OCI-LY1 (cell line): Measurements from ENCODE around the gene FGF4.

Experiments
- H2AFZ ChIP-seq: fragments of 200-600 bp; sonication (generic), shearing (Covaris generic); 2 replicates; pipeline ENCODE4 v1.6.0; 2014; ENCODE audit warnings: antibody characterized with exemption, mild to moderate bottlenecking, low read length
- H3F3A ChIP-seq: fragments of 200-600 bp; sonication (generic), shearing (Covaris generic); 2 replicates; pipeline ENCODE4 v1.6.0; 2014; ENCODE audit warnings: mild to moderate bottlenecking, antibody characterized with exemption, low read length, moderate library complexity; ENCODE audit not compliant: insufficient read depth
- H3K27ac ChIP-seq: fragments of 200-600 bp; sonication (generic); 2 replicates; pipeline ENCODE4 v1.5.1; 2014; ENCODE audit warnings: low read length, mixed run types, mild to moderate bottlenecking, low read depth; ENCODE audit not compliant: poor library complexity, severe bottlenecking
- H3K27me3 ChIP-seq: fragments of 200-600 bp; sonication (generic); 2 replicates; pipeline ENCODE4 v1.6.0; 2014; ENCODE audit warnings: antibody characterized with exemption, mild to moderate bottlenecking, low read length, moderate library complexity; ENCODE audit not compliant: insufficient read depth
- H3K36me3 ChIP-seq: fragments of 200-600 bp; sonication (generic); 2 replicates; pipeline ENCODE4 v1.6.1; 2014; ENCODE audit warnings: mild to moderate bottlenecking, antibody characterized with exemption, low read length, moderate library complexity, mixed read lengths; ENCODE audit not compliant: insufficient read depth
- H3K4me1 ChIP-seq: fragments of 200-600 bp; sonication (generic); 2 replicates; pipeline ENCODE4 v1.5.1; 2014; ENCODE audit warnings: mild to moderate bottlenecking, low read length, moderate library complexity; ENCODE audit not compliant: insufficient read depth, severe bottlenecking
- H3K4me2 ChIP-seq: fragments of 200-600 bp; sonication (generic), shearing (Covaris generic); 2 replicates; pipeline ENCODE4 v1.6.1; 2014; ENCODE audit warnings: low read length
- H3K4me3 ChIP-seq: fragments of 200-600 bp; sonication (generic); 2 replicates; pipeline ENCODE4 v1.5.1; 2014; ENCODE audit warnings: low read length, low read depth, mild to moderate bottlenecking, mixed read lengths; ENCODE audit not compliant: poor library complexity, severe bottlenecking
- H3K79me2 ChIP-seq: fragments of 200-600 bp; shearing (Covaris generic); 2 replicates; pipeline ENCODE4 v1.6.1; 2016; ENCODE audit warnings: mixed run types, low read length, mixed read lengths; ENCODE audit not compliant: insufficient read depth
- H3K9ac ChIP-seq: fragments of 200-600 bp; sonication (generic), shearing (Covaris generic); 2 replicates; pipeline ENCODE4 v1.6.1; 2014; ENCODE audit warnings: mild to moderate bottlenecking, low read length, mixed read lengths
- H3K9me2 ChIP-seq: fragments of 200-600 bp; sonication (generic), shearing (Covaris generic); 2 replicates; pipeline ENCODE4 v1.6.1; 2014; ENCODE audit warnings: low read depth, mild to moderate bottlenecking, low read length, mixed read lengths
- H3K9me3 ChIP-seq: fragments of 200-600 bp; shearing (Covaris generic); 2 replicates; pipeline ENCODE4 v1.6.1; 2014; ENCODE audit warnings: low read length, mixed read lengths
- H4K20me1 ChIP-seq: fragments of 200-600 bp; sonication (generic), shearing (Covaris generic); 2 replicates; pipeline ENCODE4 v1.6.0; 2016; ENCODE audit warnings: mild to moderate bottlenecking, low read length; ENCODE audit not compliant: insufficient read depth
- EZH2 ChIP-seq: fragments of 200-600 bp; sonication (generic), shearing (Covaris generic); IDR thresholded peaks from 2 replicates; pipeline ENCODE4 v1.8.0; 2017; ENCODE audit warnings: borderline replicate concordance, mixed run types, mild to moderate bottlenecking, antibody characterized with exemption, low read length, moderate library complexity, mixed read lengths
- TF ChIP-seq, protein P1 (sequence below): fragments of 200-600 bp; sonication (generic), shearing (Covaris generic); IDR thresholded peaks from 2 replicates; pipeline ENCODE4 v1.5.1; 2017; ENCODE audit warnings: mild to moderate bottlenecking, antibody characterized with exemption, low read length, moderate library complexity, mixed read lengths

FGF4 gene

DNA sequence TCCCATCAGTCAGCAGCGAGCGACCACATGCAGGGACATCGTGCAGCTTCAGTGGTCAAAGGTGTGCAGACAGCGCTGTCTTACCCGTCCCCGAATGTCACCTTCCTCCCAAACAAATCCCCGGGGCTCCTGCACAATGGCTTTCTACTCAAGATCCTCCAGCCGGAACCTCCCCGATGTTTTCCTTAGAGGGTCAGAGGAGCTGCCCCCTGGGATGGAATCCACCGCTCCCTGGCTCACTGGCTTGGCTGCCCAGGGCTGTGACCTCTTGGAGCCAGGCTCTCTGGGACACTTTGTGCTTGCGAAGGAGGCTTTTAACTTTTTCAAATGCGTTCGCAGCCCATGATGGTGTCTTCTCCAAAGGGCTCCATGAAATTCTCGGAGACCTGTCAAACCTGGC lies 54.0 kb downstream of the FGF4 start:
- H2AFZ ChIP-seq, result no peak overlapping the region
- H3K9me2 ChIP-seq, result no peaks in the 10 kb centered on the region
- no peak overlapping the region for H3K4me3 ChIP-seq
- peaks cover 5% of the 10 kb centered on the region for H3K27me3 ChIP-seq
- H3K9me3 ChIP-seq, result no peaks in the 10 kb centered on the region
- H3F3A ChIP-seq, result no peaks in the 10 kb centered on the region
- no peaks in the 10 kb centered on the region for H3K4me1 ChIP-seq
- no peaks in the 10 kb centered on the region for H3K79me2 ChIP-seq
- no peaks in the 10 kb centered on the region for H3K36me3 ChIP-seq
- TF ChIP-seq, protein P1, sequence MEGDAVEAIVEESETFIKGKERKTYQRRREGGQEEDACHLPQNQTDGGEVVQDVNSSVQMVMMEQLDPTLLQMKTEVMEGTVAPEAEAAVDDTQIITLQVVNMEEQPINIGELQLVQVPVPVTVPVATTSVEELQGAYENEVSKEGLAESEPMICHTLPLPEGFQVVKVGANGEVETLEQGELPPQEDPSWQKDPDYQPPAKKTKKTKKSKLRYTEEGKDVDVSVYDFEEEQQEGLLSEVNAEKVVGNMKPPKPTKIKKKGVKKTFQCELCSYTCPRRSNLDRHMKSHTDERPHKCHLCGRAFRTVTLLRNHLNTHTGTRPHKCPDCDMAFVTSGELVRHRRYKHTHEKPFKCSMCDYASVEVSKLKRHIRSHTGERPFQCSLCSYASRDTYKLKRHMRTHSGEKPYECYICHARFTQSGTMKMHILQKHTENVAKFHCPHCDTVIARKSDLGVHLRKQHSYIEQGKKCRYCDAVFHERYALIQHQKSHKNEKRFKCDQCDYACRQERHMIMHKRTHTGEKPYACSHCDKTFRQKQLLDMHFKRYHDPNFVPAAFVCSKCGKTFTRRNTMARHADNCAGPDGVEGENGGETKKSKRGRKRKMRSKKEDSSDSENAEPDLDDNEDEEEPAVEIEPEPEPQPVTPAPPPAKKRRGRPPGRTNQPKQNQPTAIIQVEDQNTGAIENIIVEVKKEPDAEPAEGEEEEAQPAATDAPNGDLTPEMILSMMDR, result no peak
- TF ChIP-seq EZH2, result no peak
- H4K20me1 ChIP-seq, result no peaks in the 10 kb centered on the region
- no peak overlapping the region for H3K4me2 ChIP-seq
- H3K9ac ChIP-seq, result no peak overlapping the region
- H3K27ac ChIP-seq, result no peak overlapping the region
